GM18511 (cell line): ENCODE results near the gene PGAP3.

Experiments
- ATAC-seq: cut with Tn5 transposase; IDR thresholded peaks from one replicate; pipeline ENCODE4 v1.9.1; 2021; ENCODE audit warnings: mild to moderate bottlenecking, moderate library complexity; ENCODE audit not compliant: unreplicated experiment

PGAP3 gene

DNA sequence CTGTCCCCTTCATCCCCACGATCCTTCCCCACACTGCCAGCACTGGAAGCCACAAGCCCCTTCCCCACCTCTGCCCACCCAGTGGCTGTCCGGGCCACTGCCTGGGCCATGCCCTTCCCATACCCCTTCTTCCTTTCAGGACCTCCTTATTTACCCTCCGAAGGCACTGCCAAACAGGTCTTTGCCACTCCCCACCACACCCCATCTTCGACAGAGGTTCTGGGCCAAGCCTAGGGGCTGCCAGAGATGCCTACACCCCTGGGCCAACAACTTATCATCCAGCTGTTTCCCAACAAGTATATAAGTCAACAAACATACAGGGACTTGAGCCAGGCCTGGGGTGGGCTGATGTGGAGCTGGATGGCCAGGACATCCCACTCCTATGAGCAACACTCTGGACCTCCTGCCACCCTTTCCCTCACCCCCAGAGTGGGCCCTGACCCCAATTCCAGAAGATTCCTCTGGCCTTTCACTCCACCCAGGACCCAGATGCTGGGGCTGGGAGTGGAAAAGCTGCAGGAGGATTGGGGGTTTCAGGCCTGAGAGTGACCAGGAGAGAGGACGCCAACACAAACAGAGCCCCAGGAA is 62.6 kb downstream of the PGAP3 start:
- no peak for ATAC-seq

DNA sequence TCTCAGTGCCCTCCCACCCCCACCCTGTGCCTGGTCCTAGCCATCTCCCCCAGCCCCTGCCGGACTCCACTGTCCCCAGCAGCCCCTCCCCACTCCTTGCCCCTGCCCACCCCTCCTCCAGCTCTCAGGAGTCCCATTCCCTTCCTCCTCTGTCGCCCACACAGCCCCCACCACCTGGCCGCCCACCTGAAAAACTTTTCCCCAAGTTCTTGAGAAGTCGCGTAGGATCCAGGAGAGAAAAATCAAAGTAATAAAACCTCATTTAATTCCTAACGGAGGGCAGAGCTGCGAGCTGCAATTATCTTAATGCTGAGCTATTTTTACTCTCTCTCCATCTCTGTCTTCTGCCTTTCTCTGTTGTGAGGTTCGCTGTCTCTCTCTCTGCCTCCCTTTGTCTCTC is 63.5 kb downstream of the PGAP3 start:
- no peak for ATAC-seq

DNA sequence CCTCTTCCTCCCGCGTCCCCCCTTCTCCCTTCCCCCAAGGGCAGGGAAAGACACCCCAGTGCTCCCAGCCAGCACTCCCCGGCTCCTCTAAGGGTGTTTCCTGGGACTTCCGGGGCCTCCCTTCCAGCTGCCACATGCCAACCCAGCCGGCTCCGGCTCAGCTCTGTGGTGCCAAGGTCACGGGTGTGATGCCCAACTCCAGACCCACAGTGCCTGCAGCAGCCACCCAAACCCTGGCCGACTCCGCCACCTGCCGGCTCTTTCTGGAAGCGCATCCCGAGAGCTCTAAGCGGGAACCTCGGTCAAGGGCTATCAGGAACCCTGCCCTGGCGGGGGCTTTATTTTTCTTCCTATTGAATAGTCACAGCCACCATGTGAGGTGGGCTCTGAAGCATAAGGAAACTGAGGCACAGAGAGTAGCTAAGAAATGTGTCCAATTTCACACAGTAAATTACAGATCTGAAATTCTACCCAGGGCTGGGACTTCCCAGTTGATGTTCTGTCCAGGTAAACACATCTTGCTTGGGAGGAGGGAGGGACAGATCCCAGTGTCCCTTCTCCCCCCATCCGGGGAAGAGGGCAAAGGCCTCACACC is 64.4 kb downstream of the PGAP3 start:
- no peak for ATAC-seq

DNA sequence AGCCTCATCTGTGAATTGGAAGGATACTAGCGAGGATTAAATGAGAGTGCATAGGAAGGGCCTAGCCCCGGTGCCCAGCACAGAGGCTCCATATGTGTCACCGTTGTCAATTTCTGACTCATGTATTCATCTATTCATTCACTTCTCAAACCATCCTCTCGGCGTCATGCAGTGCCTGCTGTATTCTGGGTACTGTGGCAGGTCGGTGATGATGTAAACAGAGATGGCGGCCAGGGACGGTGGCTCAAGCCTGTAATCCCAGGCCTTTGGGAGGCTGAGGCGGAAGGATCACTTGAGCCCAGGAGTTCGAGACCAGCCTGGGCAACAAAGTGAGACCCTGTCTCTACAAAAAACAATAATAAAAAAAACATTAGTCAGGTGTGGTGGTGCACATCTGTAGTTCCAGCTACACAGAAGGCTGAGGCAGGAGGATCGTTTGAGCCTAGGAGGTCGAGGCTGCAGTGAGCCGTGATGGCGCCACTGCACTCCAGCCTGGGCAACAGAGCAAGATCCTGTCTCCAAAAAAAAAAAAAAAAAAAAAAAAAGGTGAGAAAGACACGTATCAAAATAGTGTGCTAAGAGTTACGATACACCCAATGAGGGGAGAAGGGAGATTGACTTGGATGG is 65.4 kb downstream of the PGAP3 start:
- no peak for ATAC-seq

DNA sequence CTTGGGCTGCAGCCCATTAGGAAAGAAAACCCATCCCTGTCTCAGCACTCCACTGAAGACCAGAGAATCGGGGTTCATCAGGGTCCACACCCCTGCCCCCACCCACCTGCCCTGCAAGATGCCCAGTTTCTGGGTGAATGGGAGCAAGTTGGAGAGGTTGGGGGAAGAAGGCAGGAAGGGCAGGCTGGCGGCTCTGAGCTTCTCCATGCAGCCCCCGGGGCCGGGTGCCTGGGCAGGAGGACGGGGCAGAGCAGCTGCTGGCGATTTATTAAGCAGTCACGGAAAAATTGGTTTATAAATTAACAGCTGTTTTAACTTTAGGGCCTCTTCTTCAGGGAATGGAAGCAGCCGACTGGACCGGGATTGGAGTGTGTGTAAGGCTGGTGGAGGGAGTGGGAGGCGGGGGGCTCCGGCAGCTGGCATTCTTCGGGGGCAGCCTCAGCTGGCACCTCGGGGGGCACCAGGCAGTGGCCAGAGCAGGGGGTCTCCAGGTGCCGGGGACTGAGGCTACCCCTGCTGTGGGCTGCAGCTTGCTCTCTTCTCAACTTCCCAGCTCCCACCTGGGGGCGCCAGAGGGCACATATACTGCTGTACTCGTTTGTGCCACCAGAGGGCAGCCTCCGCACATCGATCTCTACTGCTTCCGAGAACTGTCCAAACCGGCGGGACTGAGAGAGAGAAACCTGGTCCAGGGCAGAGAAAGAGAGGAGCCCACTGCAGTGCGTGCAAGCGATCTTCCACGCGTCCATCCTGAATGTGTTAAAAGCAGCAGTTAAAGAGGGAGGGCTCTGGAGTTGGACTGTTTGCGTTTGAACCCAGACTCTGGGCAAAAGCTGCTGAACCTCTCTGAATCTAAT is 66.1 kb downstream of the PGAP3 start:
- ATAC-seq, result no peak
